AG09319 (cell line): ENCODE measurements around the gene CA5A.

Source experiments
- DNase-seq: peaks from one replicate; pipeline ENCODE4 v3.0.0-alpha.2; 2010; ENCODE audit warnings: low read depth; ENCODE audit errors: extremely low read depth
- CTCF ChIP-seq: IDR thresholded peaks from 2 replicates; pipeline ENCODE4 v1.5.1; 2011; ENCODE audit warnings: low read depth, mild to moderate bottlenecking, inconsistent platforms, low read length, moderate library complexity

The CA5A gene

GRCh38 chr16:87931504-87931903, 4.8 kb downstream of the CA5A start:
- TF ChIP-seq CTCF: no peak
- no peak for DNase-seq

DNA sequence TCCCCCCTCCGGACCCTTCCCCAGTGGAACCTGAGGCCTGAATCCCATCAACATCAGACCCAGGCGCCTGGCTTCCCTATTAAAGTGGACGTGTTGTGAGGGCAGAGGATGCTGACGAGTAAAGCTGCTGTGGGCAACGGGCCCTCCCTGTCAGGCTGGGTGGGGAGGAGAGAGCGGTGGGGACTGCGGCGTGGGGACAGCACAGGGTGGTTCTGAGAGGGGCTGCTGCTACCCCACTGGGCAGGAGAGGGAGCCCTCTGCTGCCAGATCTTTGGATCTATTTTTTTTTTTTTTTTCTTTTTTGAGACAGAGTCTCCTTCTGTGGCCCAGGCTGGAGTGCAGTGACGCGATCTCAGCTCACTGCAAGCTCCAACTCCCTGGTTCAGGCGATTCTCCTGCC, 5.9 kb downstream of the CA5A start:
- no peak for DNase-seq
- TF ChIP-seq CTCF: peak; percentile 22

DNA sequence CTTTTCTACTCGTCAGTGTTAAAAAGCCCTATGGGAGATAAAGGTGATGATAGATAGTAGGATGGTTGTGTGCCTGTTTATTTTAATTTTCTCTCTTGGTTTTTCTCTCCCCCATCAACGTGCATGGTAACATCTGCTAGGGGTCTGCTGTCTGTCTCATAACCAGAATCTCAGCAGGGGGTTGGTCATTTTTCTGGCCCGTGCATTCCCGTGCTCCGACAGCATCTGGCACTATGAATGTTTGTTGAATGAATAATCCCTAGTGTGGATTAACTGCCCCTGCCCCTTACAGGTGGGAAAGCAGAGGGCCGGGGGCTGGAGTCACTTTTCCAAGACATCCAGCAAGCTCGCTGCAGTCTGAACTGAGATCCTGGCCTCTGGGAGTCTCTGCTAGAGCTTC, 6.3 kb downstream of the CA5A start:
- no peak for DNase-seq
- TF ChIP-seq CTCF: no peak

DNA sequence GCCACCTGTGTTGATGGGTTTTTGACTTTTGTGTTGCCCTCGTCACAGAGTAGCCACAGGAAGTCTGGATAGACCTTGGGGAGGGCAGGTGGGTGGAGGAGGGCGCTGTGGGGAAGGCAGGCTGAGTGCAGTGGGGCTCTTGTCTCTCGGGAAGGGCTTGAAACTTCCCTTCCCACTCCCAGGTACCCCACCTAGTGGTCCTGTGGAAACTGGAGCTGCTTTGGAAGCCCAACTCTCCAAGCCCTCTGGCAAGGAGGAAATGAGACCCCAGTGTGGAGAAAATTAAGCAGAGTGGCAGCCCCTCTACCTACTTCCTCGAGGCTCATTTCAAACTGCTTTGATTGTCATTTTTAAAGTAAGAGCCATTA, 9.2 kb downstream of the CA5A start:
- no peak for DNase-seq
- no peak for TF ChIP-seq CTCF

DNA sequence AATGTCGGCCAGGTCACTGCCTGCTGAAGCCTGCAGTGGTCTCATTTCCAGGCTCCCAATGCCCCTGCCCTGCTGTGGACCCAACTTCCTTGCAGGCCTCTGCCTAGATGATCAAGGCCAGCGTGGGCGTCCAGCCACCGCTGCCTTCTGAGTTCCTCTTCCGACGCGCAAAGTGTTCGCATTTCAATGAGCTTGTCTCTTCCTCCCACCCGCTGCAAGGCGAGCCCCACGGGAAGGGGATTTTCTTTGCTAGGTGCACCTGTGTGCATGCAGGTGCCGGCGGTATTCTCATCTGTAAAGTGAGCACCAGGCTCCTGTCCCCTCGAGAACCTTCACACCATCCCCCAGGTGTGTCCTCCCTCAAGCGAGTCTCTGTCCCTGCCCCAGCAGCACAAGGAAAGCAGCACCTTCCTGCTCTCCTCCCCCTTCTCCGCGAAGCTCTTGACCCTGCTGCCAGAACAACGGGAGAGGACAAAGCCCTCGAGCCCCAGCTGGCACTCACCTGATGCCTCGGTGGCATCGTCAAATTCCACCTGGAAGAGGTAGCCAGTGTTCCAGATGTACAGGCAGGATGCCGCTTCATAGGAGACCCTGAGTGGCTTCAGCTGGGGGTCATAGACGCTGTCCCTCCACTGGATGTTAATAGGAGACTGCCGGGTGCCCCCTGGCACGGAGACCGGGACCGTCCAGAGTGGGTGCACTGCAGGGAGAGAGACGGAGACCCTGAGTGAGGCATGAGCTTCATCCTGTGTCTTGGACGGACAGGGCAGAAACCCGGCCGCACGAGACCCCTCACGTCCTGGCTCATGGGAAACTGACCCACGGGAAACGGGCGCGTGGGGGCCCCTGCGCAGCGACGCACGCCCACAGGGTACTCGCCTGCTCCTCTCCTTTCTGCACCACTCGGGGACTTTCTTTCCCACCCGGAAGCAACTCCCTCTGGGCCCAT, 9.8 kb downstream of the CA5A start:
- no peak for TF ChIP-seq CTCF
- no peak for DNase-seq

- no peak for TF ChIP-seq CTCF
- no peak for DNase-seq
Measured at GRCh38 chr16:87924811-87925670, 11.3 kb downstream of the CA5A start.
